OCI-LY3 (cell line): ENCODE measurements around the gene KIF18B.

Experiments used
- H2AFZ ChIP-seq: fragments of 200-600, 300-600 bp; shearing (Covaris generic); 2 replicates; pipeline ENCODE4 v1.6.0; 2014; ENCODE audit warnings: antibody characterized with exemption, low read depth, low read length
- H3K27ac ChIP-seq: fragments of 200-600, 300-600 bp; sonication (generic); 2 replicates; pipeline ENCODE4 v1.5.1; 2014; ENCODE audit warnings: mild to moderate bottlenecking, low read length, moderate library complexity, mixed read lengths
- H3K27me3 ChIP-seq: fragments of 200-600, 300-600 bp; sonication (generic); 2 replicates; pipeline ENCODE4 v1.6.1; 2014; ENCODE audit warnings: low read depth, low read length, mixed read lengths
- H3K36me3 ChIP-seq: fragments of 200-600, 300-600 bp; sonication (generic); replicated peaks from 2 replicates; pipeline ENCODE3; 2014; ENCODE audit warnings: low read depth, low read length, mixed read lengths
- H3K4me1 ChIP-seq: fragments of 300-600, 200-600 bp; sonication (generic); 2 replicates; pipeline ENCODE4 v1.6.1; 2014; ENCODE audit warnings: low read length, mixed read lengths
- H3K4me2 ChIP-seq: fragments of 200-600, 300-600 bp; sonication (generic); 2 replicates; pipeline ENCODE4 v1.6.1; 2014; ENCODE audit warnings: low read length, mixed read lengths
- H3K4me3 ChIP-seq: fragments of 300-600, 200-600 bp; sonication (generic); 2 replicates; pipeline ENCODE4 v1.5.1; 2014; ENCODE audit warnings: antibody characterized with exemption, mild to moderate bottlenecking, low read length, moderate library complexity
- H3K79me2 ChIP-seq: fragments of 300-600, 200-600 bp; shearing (Covaris generic); 2 replicates; pipeline ENCODE4 v1.6.1; 2014; ENCODE audit warnings: mild to moderate bottlenecking, low read length, mixed read lengths
- H3K9ac ChIP-seq: fragments of 300-600, 200-600 bp; shearing (Covaris generic); 2 replicates; pipeline ENCODE4 v1.6.0; 2014; ENCODE audit warnings: mild to moderate bottlenecking, low read length, moderate library complexity
- H3K9me3 ChIP-seq: fragments of 200-600, 300-600 bp; shearing (Covaris generic); 2 replicates; pipeline ENCODE4 v1.6.1; 2014; ENCODE audit warnings: low read length, mixed read lengths; ENCODE audit not compliant: insufficient read depth
- H4K20me1 ChIP-seq: fragments of 200-600, 300-600 bp; sonication (generic); 2 replicates; pipeline ENCODE4 v1.6.1; 2016; ENCODE audit warnings: low read length, mixed read lengths; ENCODE audit not compliant: insufficient read depth
- CTCF ChIP-seq: fragments of 200-600, 300-600 bp; sonication (generic); IDR thresholded peaks from 2 replicates; pipeline ENCODE4 v1.5.1; 2014; ENCODE audit warnings: antibody characterized with exemption, low read length, low read depth
- EZH2phosphoT487 ChIP-seq: fragments of 200-600 bp; shearing (Covaris generic); IDR thresholded peaks from 2 replicates; pipeline ENCODE4 v1.6.1; 2018; ENCODE audit warnings: antibody characterized with exemption, mixed run types, low read depth

Gene KIF18B

GRCh38 chr17:44942456-44942855 is 5.1 kb downstream of the KIF18B start:
- H3K79me2 ChIP-seq = peaks cover 99% of the 10 kb centered on the region
- H2AFZ ChIP-seq = no peak overlapping the region
- H3K4me2 ChIP-seq = no peak overlapping the region
- no peaks in the 10 kb centered on the region for H3K27me3 ChIP-seq
- H3K9ac ChIP-seq = no peak overlapping the region
- no peak for TF ChIP-seq EZH2phosphoT487
- TF ChIP-seq CTCF = no peak
- H3K4me3 ChIP-seq = no peak overlapping the region
- no peaks in the 10 kb centered on the region for H3K9me3 ChIP-seq
- H3K27ac ChIP-seq = no peak overlapping the region
- peaks cover 46% of the 10 kb centered on the region for H3K36me3 ChIP-seq
- 0 out of 2 replicates have a peak, but pooled peaks cover 2% of the 10 kb centered on the region for H4K20me1 ChIP-seq
- H3K4me1 ChIP-seq = peaks cover 5% of the 10 kb centered on the region

- no peak for TF ChIP-seq CTCF
- TF ChIP-seq EZH2phosphoT487 = no peak
- Histone ChIP-seq H3K4me2 (no peak overlapping the region), H3K27ac (no peak overlapping the region), H3K36me3 (peaks cover 50% of the 10 kb centered on the region), H3K9ac (no peak overlapping the region), H4K20me1 (0 out of 2 replicates have a peak, but pooled peaks cover 2% of the 10 kb centered on the region), H3K9me3 (no peaks in the 10 kb centered on the region), H2AFZ (no peak overlapping the region), H3K4me3 (no peak overlapping the region), H3K27me3 (no peaks in the 10 kb centered on the region), H3K4me1 (peaks cover 5% of the 10 kb centered on the region), H3K79me2 (peaks cover 99% of the 10 kb centered on the region)
Measured at GRCh38 chr17:44941712-44942331, 5.8 kb downstream of the KIF18B start.

GRCh38 chr17:44940768-44941167 is 6.8 kb downstream of the KIF18B start:
- Histone ChIP-seq H3K27me3 (no peaks in the 10 kb centered on the region), H3K79me2 (peaks cover 94% of the 10 kb centered on the region), H3K9me3 (no peaks in the 10 kb centered on the region), H3K36me3 (peaks cover 47% of the 10 kb centered on the region), H4K20me1 (peaks cover 2% of the 10 kb centered on the region; the same call in 1 of the 2 replicates), H3K27ac (no peak overlapping the region), H3K4me3 (no peak overlapping the region), H3K4me1 (no peaks in the 10 kb centered on the region), H3K4me2 (no peak overlapping the region), H3K9ac (no peak overlapping the region), H2AFZ (no peak overlapping the region)
- no peak for TF ChIP-seq EZH2phosphoT487
- TF ChIP-seq CTCF = no peak

- peaks cover 51% of the 10 kb centered on the region for H3K36me3 ChIP-seq
- H3K9ac ChIP-seq = no peak overlapping the region
- no peaks in the 10 kb centered on the region for H3K4me1 ChIP-seq
- no peak overlapping the region for H3K4me2 ChIP-seq
- no peak overlapping the region for H2AFZ ChIP-seq
- H4K20me1 ChIP-seq = peaks cover 2% of the 10 kb centered on the region; the same call in 1 of the 2 replicates
- H3K79me2 ChIP-seq = peaks cover 89% of the 10 kb centered on the region
- H3K27me3 ChIP-seq = no peaks in the 10 kb centered on the region
- no peaks in the 10 kb centered on the region for H3K9me3 ChIP-seq
- H3K4me3 ChIP-seq = no peak overlapping the region
- TF ChIP-seq CTCF (no peak), EZH2phosphoT487 (no peak)
- no peak overlapping the region for H3K27ac ChIP-seq
Measured at GRCh38 chr17:44940317-44940716, 7.3 kb downstream of the KIF18B start.
